ENCODE measurements around the gene TMEM218. TPM values are rescaled to one million over a fixed set of nuclear protein-coding genes. Genes with fewer than 3 reads are reported as not detected.

TMEM218 gene
- total and polyA plus RNA-seq, 10 of the 15 experiments (the other 5 are each of a cell fraction or from before 2014, with no cell fraction given): 11.2 to 50.3 (median 28.8) TPM

GRCh38 chr11:125075900-125076317, 35.5 kb downstream of the TMEM218 start:
- H3K79me2 ChIP-seq (ENCODE audit: control insufficient read depth, insufficient read depth, low read length): no peaks in the 10 kb centered on the region
- no peak overlapping the region for H2AFZ ChIP-seq (ENCODE audit: control insufficient read depth, low read depth, low read length)
- no peak overlapping the region for H3K4me3 ChIP-seq
- H3K27ac ChIP-seq (ENCODE audit: control insufficient read depth, insufficient read depth): no peak overlapping the region
- H3K4me2 ChIP-seq (ENCODE audit: control insufficient read depth, insufficient read depth): no peak overlapping the region
- H3K9me3 ChIP-seq (replicated peaks; ENCODE audit: control insufficient read depth, insufficient read depth, low read length): no peaks in the 10 kb centered on the region
- ChIA-PET RAD21 (ENCODE audit: unreplicated experiment) (interaction anchor here (0.8 kb wide), 1 partner anchor 34 kb away, joined by 4 read pairs; no protein-coding TSS in a partner anchor), SMC1A (ENCODE audit: uncharacterized antibody, unreplicated experiment) (interaction anchor here (5.0 kb wide), 1 partner anchor 12 kb away, joined by 36 read pairs; the partner anchor contains the start of gene SLC37A2), CTCF (interaction anchor here (1.3 kb wide), 1 partner anchor 15 kb away, joined by 8 read pairs; no protein-coding TSS in a partner anchor), POLR2A (no interaction called here)
- H4K20me1 ChIP-seq (ENCODE audit: control insufficient read depth, insufficient read depth): no peaks in the 10 kb centered on the region
- H3K36me3 ChIP-seq (ENCODE audit: control insufficient read depth in 2 of 2, insufficient read depth in 2 of 2, low read length in 1 of 2): no peaks in the 10 kb centered on the region
- WGBS (ENCODE audit: insufficient coverage, insufficient replicate concordance, low lambda C conversion rate, missing lambda C conversion rate): 68% methylated on average over 11 of the region's 11 CpGs
- DNase-seq (ENCODE audit: low read depth, low spot score) (no peak), ATAC-seq (no peak), FAIRE-seq (no peak)
- H3K27me3 ChIP-seq (replicated peaks in 1 of 2; ENCODE audit: control insufficient read depth in 2 of 2, insufficient read depth in 2 of 2, low read length in 1 of 2): no peaks in the 10 kb centered on the region
- no TSS peak for BruUV-seq (replicated peaks)
- in situ Hi-C loops (cut with MboI) (no loop called here), intact Hi-C loops (cut with micrococcal nuclease; ENCODE audit: unreplicated experiment) (no loop called here)
- no peak overlapping the region for H3K9ac ChIP-seq (ENCODE audit: control insufficient read depth, insufficient read depth, low read length)
- H3K4me1 ChIP-seq (ENCODE audit: control insufficient read depth, insufficient read depth, low read length): peaks cover 32% of the 10 kb centered on the region
- TF ChIP-seq PKNOX1 (IDR thresholded peaks at IDR 0.05): no peak
- TF ChIP-seq E2F4 (IDR thresholded peaks at IDR 0.05; ENCODE audit: low read depth, low read length): no peak
- TF ChIP-seq SIN3A (IDR thresholded peaks at IDR 0.05; ENCODE audit: low read depth, low read length): no peak
- TF ChIP-seq SP1 (IDR thresholded peaks at IDR 0.05; ENCODE audit: low read depth, low read length): no peak
- TF ChIP-seq ATF7 (IDR thresholded peaks at IDR 0.05; ENCODE audit: low read depth): no peak
- TF ChIP-seq BCL11A (IDR thresholded peaks at IDR 0.05; ENCODE audit: low read depth, low read length): no peak
- no peak for TF ChIP-seq ZNF207 (IDR thresholded peaks at IDR 0.05; ENCODE audit: borderline replicate concordance)
- no peak for TF ChIP-seq CBX5 (IDR thresholded peaks at IDR 0.05; ENCODE audit: low read depth)
- no peak for TF ChIP-seq IRF3 (IDR thresholded peaks at IDR 0.05)
- TF ChIP-seq NRF1 (conservative IDR thresholded peaks at IDR 0.05; ENCODE audit: low read depth, low read length): no peak
- no peak for TF ChIP-seq POLR2AphosphoS5 (IDR thresholded peaks at IDR 0.05; ENCODE audit: low read length)
- no peak for TF ChIP-seq IKZF1 (conservative IDR thresholded peaks at IDR 0.05)
- no peak for TF ChIP-seq ZNF274 (IDR thresholded peaks at IDR 0.05; ENCODE audit: insufficient read depth, insufficient read length)
- no peak for TF ChIP-seq JUNB (IDR thresholded peaks at IDR 0.05)
- no peak for TF ChIP-seq EP300 (IDR thresholded peaks at IDR 0.05; ENCODE audit: borderline replicate concordance in 1 of 2, control insufficient read depth in 1 of 2, low read depth in 2 of 2, low read length in 2 of 2)
- no peak for TF ChIP-seq RAD51 (IDR thresholded peaks at IDR 0.05)
- TF ChIP-seq TAF1 (IDR thresholded peaks at IDR 0.05; ENCODE audit: borderline replicate concordance, low read depth, low read length): no peak
- TF ChIP-seq POLR2A (IDR thresholded peaks at IDR 0.05; ENCODE audit: low read depth, low read length): no peak
- TF ChIP-seq TARDBP (IDR thresholded peaks at IDR 0.05; ENCODE audit: borderline replicate concordance): no peak
- TF ChIP-seq TCF7 (IDR thresholded peaks at IDR 0.05; ENCODE audit: borderline replicate concordance): no peak
